Mesenchymal stem cell (in vitro differentiated cells and primary cell): ENCODE results near the gene RUNX1.

Experiments used
- DNase-seq: peaks from one replicate; pipeline ENCODE4 v3.0.0-alpha.2; 2013
- H2AFZ ChIP-seq: one replicate; pipeline ENCODE4 v1.6.1; 2013; ENCODE audit warnings: low read depth, mild to moderate bottlenecking, control low read depth, inconsistent platforms, low read length, moderate library complexity
- H2AK5ac ChIP-seq: 2 replicates; pipeline ENCODE4 v1.6.1; 2013; ENCODE audit warnings: low read length, moderate library complexity, mild to moderate bottlenecking, inconsistent platforms; ENCODE audit not compliant: severe bottlenecking
- H2BK120ac ChIP-seq: one replicate; pipeline ENCODE4 v1.6.1; 2013; ENCODE audit warnings: low read depth, mild to moderate bottlenecking, inconsistent platforms, low read length, moderate library complexity
- H2BK12ac ChIP-seq, 2 experiments: one replicate each; pipeline ENCODE4 v1.6.1; 2013; ENCODE audit warnings: inconsistent platforms in 2 of 2, low read length in 2 of 2, mild to moderate bottlenecking in 2 of 2, moderate library complexity in 2 of 2, control low read depth in 1 of 2
- H2BK15ac ChIP-seq: one replicate; pipeline ENCODE4 v1.6.1; 2013; ENCODE audit warnings: mild to moderate bottlenecking, low read depth, inconsistent platforms; ENCODE audit not compliant: poor library complexity, severe bottlenecking
- H2BK5ac ChIP-seq: 2 replicates; pipeline ENCODE4 v1.6.1; 2013; ENCODE audit warnings: low read depth, mild to moderate bottlenecking, low read length, control low read depth, inconsistent platforms; ENCODE audit not compliant: poor library complexity, severe bottlenecking
- H3K14ac ChIP-seq, 2 experiments: one replicate each; pipeline ENCODE4 v1.6.1; 2013; ENCODE audit warnings: inconsistent platforms in 2 of 2, low read length in 2 of 2, control low read depth in 1 of 2, mild to moderate bottlenecking in 1 of 2, moderate library complexity in 1 of 2
- H3K18ac ChIP-seq, 2 experiments: one replicate each; pipeline ENCODE4 v1.6.1; 2013; ENCODE audit warnings: inconsistent platforms in 2 of 2, low read length in 2 of 2, control low read depth in 1 of 2, low read depth in 1 of 2, mild to moderate bottlenecking in 1 of 2
- H3K23ac ChIP-seq, 2 experiments: one replicate each; pipeline ENCODE4 v1.6.1; 2013; ENCODE audit warnings: inconsistent platforms in 2 of 2, low read length in 2 of 2, mild to moderate bottlenecking in 2 of 2, moderate library complexity in 2 of 2, control low read depth in 1 of 2
- H3K27ac ChIP-seq: 2 replicates; pipeline ENCODE4 v1.5.1; 2013; ENCODE audit warnings: mild to moderate bottlenecking, moderate library complexity, low read length, control low read depth, inconsistent platforms; ENCODE audit not compliant: poor library complexity, severe bottlenecking
- H3K27me3 ChIP-seq, 2 experiments: 2 replicates each; pipeline versions ENCODE4 v1.6.1 to v1.7.0; 2013; ENCODE audit warnings: low read length in 2 of 2, mild to moderate bottlenecking in 2 of 2, moderate library complexity in 2 of 2, control low read depth in 1 of 2, inconsistent platforms in 1 of 2; ENCODE audit not compliant: control insufficient read depth in 1 of 2, insufficient read depth in 1 of 2
- H3K36me3 ChIP-seq, 2 experiments: 2 replicates each; pipeline versions ENCODE4 v1.6.1 to v1.7.0; 2013; ENCODE audit warnings: low read length in 2 of 2, control low read depth in 1 of 2, inconsistent platforms in 1 of 2, low read depth in 1 of 2, mild to moderate bottlenecking in 1 of 2; ENCODE audit not compliant: insufficient read depth in 2 of 2, control insufficient read depth in 1 of 2
- H3K4ac ChIP-seq, 2 experiments: one replicate each; pipeline ENCODE4 v1.6.1; 2013; ENCODE audit warnings: inconsistent platforms in 2 of 2, low read length in 2 of 2, mild to moderate bottlenecking in 2 of 2, moderate library complexity in 2 of 2, control low read depth in 1 of 2, low read depth in 1 of 2
- H3K4me1 ChIP-seq: 2 replicates; pipeline ENCODE4 v1.6.1; 2013; ENCODE audit warnings: low read depth, low read length, control low read depth; ENCODE audit not compliant: control insufficient read depth, insufficient read depth
- H3K4me2 ChIP-seq: 2 replicates; pipeline ENCODE4 v1.6.1; 2013; ENCODE audit warnings: low read length, mild to moderate bottlenecking, inconsistent platforms; ENCODE audit not compliant: poor library complexity, severe bottlenecking
- H3K4me3 ChIP-seq, 2 experiments: 2 replicates each; pipeline versions ENCODE4 v1.5.1 to v1.7.0; 2013; ENCODE audit warnings: low read length in 2 of 2, mild to moderate bottlenecking in 2 of 2, control low read depth in 1 of 2, low read depth in 1 of 2; ENCODE audit not compliant: insufficient read depth in 1 of 2
- H3K79me1 ChIP-seq: replicated peaks from 2 replicates; pipeline ENCODE4 v1.6.1; 2013; ENCODE audit warnings: mild to moderate bottlenecking, control low read depth, low read length, inconsistent platforms; ENCODE audit not compliant: poor library complexity, severe bottlenecking
- H3K9ac ChIP-seq: 2 replicates; pipeline ENCODE4 v1.7.0; 2013; ENCODE audit warnings: mild to moderate bottlenecking, low read length, moderate library complexity
- H3K9me3 ChIP-seq: 2 replicates; pipeline ENCODE4 v1.7.0; 2013; ENCODE audit warnings: mild to moderate bottlenecking, low read length; ENCODE audit not compliant: control insufficient read depth
- H4K8ac ChIP-seq: one replicate; pipeline ENCODE4 v1.6.1; 2013; ENCODE audit warnings: inconsistent platforms, mild to moderate bottlenecking, low read length, moderate library complexity
- H4K91ac ChIP-seq: one replicate; pipeline ENCODE4 v1.6.1; 2013; ENCODE audit warnings: mild to moderate bottlenecking, low read length, inconsistent platforms
- WGBS: methylation state at CpG from one replicate; pipeline ENCODE4 v1.1.7; 2013; ENCODE audit warnings: mixed read lengths; 5-methylcytosine and 5-hydroxymethylcytosine counted together

The RUNX1 gene

DNA sequence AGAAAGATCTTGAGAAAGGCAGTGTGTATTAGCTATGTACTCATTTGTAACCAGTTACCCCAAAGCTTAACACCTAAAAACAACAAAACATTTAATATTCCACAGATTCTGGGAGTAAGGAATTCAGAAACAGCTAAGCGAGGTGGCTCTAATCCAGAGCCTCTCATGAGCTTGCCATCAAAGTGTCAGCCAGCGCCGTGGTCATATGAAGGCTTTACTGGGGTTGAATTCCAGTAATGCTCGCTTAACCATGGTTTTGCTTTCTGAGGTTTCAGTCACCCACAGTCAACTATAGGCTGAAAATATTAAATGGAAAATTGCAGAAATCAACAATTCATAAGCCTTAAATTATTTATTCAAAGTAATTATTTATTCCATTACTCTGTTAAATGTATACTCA is 278.5 kb downstream of the RUNX1 start:
- Histone ChIP-seq H3K9ac (no peak overlapping the region), H3K18ac (no peak overlapping the region), H3K27me3 (no peaks in the 10 kb centered on the region), H2AK5ac (no peak overlapping the region), H3K27ac (no peak overlapping the region), H3K9me3 (peaks cover 5% of the 10 kb centered on the region), H3K23ac (no peak overlapping the region), H2BK12ac (no peak overlapping the region), H2AFZ (no peak overlapping the region), H3K4me1 (no peaks in the 10 kb centered on the region), H2BK5ac (no peak overlapping the region), H3K36me3 (no peaks in the 10 kb centered on the region), H3K14ac (no peak overlapping the region), H4K8ac (no peak overlapping the region), H3K79me1 (no peaks in the 10 kb centered on the region), H4K91ac (no peak overlapping the region), H3K4me2 (no peak overlapping the region), H2BK120ac (no peak overlapping the region), H2BK15ac (no peak overlapping the region), H3K4ac (no peak overlapping the region), H3K4me3 (no peak overlapping the region)
- WGBS: 93% methylated on average over 3 of the region's 4 CpGs
- DNase-seq: no peak

DNA sequence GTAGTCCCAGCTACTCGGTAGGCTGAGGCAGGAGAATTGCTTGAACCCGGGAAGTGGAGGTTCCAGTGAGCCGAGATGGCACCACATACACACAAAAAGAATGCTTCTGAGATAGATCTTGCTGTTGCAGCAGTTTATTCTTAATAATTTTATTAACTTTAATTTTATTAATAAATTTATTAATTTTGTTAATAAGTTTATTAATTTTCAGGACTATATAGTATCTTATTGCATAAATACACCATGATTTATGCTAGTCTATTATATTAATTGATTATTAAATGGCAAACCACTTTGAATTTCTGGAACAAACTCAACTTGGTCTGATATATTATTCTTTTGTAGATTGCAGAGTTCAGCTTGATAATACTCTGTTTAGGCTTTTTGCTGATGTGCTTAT is 280.8 kb downstream of the RUNX1 start:
- Histone ChIP-seq H2AK5ac (no peak overlapping the region), H3K9me3 (peaks cover 3% of the 10 kb centered on the region), H4K8ac (no peak overlapping the region), H3K27ac (no peak overlapping the region), H3K4me1 (no peaks in the 10 kb centered on the region), H3K23ac (no peak overlapping the region), H3K9ac (no peak overlapping the region), H2BK15ac (no peak overlapping the region), H3K14ac (no peak overlapping the region), H2AFZ (no peak overlapping the region), H3K18ac (no peak overlapping the region), H2BK120ac (no peak overlapping the region), H3K27me3 (no peaks in the 10 kb centered on the region), H3K4me2 (no peak overlapping the region), H3K4ac (no peak overlapping the region), H3K79me1 (no peaks in the 10 kb centered on the region), H3K36me3 (no peaks in the 10 kb centered on the region), H3K4me3 (no peak overlapping the region), H2BK12ac (no peak overlapping the region), H2BK5ac (no peak overlapping the region), H4K91ac (no peak overlapping the region)
- DNase-seq: no peak
- 100% methylated on average over 2 of the region's 3 CpGs for WGBS

DNA sequence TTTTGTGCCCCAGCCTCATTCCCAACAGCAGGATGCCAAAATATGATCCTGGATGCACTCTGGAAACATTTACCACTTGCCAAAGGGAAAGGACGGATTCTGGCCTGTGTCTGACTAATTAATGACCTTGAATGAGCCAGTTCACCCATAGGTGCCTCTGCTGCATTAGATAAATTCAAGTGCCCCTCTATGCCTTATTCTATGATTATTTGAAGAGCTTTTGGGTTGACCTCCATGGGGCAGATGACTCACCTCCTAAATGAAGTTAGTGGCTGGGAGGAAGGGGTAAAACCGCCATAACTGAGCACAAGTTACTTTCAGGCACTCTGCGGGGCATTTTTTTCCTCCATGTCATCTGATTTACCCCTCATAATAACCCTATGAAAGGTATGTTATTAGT is 282.2 kb downstream of the RUNX1 start:
- Histone ChIP-seq H3K79me1 (no peaks in the 10 kb centered on the region), H4K91ac (no peak overlapping the region), H2BK12ac (no peak overlapping the region), H3K9ac (no peak overlapping the region), H3K18ac (no peak overlapping the region), H3K23ac (no peak overlapping the region), H2BK5ac (no peak overlapping the region), H2BK120ac (no peak overlapping the region), H3K4me1 (no peaks in the 10 kb centered on the region), H2BK15ac (no peak overlapping the region), H2AFZ (no peak overlapping the region), H2AK5ac (no peak overlapping the region), H3K27me3 (no peaks in the 10 kb centered on the region), H3K4me3 (no peak overlapping the region), H3K14ac (no peak overlapping the region), H3K36me3 (no peaks in the 10 kb centered on the region), H3K4ac (no peak overlapping the region), H3K27ac (no peak overlapping the region), H3K9me3 (no peaks in the 10 kb centered on the region), H4K8ac (no peak overlapping the region), H3K4me2 (no peak overlapping the region)
- 88% methylated on average over 1 of the region's 3 CpGs for WGBS
- DNase-seq: no peak

DNA sequence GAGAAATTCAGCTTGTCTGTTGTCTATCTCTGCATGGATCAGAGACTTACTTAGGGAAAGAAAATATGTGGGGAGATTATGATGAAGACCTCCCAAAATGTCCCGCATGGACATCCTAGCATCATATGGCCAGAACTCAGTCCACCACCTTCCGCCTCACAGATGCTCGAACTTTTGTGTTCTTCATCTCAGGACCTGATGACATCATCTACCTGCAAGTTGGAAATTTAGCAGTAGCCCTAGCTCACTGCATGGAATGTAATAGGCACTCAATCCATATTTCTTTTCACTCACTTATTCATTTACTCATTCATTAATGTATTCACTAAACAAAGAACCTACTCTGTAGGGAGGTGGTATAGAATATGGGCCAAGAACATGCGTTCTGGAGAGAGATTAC is 283.5 kb downstream of the RUNX1 start:
- no peak overlapping the region for H2BK120ac ChIP-seq
- no peak overlapping the region for H3K23ac ChIP-seq
- H3K4me1 ChIP-seq: peaks cover 2% of the 10 kb centered on the region
- H3K9me3 ChIP-seq: no peaks in the 10 kb centered on the region
- no peak overlapping the region for H2AK5ac ChIP-seq
- no peak overlapping the region for H3K4ac ChIP-seq
- H3K27ac ChIP-seq: no peak overlapping the region
- H3K27me3 ChIP-seq: no peaks in the 10 kb centered on the region
- H4K91ac ChIP-seq: no peak overlapping the region
- H3K79me1 ChIP-seq: no peaks in the 10 kb centered on the region
- H3K36me3 ChIP-seq: no peaks in the 10 kb centered on the region
- no peak overlapping the region for H3K14ac ChIP-seq
- H3K4me3 ChIP-seq: no peak overlapping the region
- H3K9ac ChIP-seq: no peak overlapping the region
- no peak overlapping the region for H3K4me2 ChIP-seq
- DNase-seq: no peak
- H2BK5ac ChIP-seq: no peak overlapping the region
- no peak overlapping the region for H4K8ac ChIP-seq
- H3K18ac ChIP-seq: no peak overlapping the region
- H2BK15ac ChIP-seq: no peak overlapping the region
- WGBS: 95% methylated on average over 3 of the region's 4 CpGs
- no peak overlapping the region for H2AFZ ChIP-seq
- no peak overlapping the region for H2BK12ac ChIP-seq
